Stimulated activated CD4-positive, alpha-beta T cell treated with anti-CD3 and anti-CD28 coated beads, Interleukin-12 subunit alpha, Interleukin-12 subunit beta, amount 100 ng/mL, for 24 hours (primary cell): ENCODE results near the gene TRIM25.

Source experiments
- DNase-seq, 2 experiments: peaks; one replicate each; pipeline ENCODE4 v3.0.0-alpha.2; 2020; ENCODE audit warnings: low read depth in 2 of 2

Gene TRIM25

GRCh38 chr17:56894859-56895455 lies 18.9 kb downstream of the TRIM25 start:
- no peak for DNase-seq

GRCh38 chr17:56893503-56893902 lies 20.3 kb downstream of the TRIM25 start:
- no peak for DNase-seq

GRCh38 chr17:56892333-56892732 lies 21.5 kb downstream of the TRIM25 start:
- no peak for DNase-seq

GRCh38 chr17:56891751-56892150 lies 22.1 kb downstream of the TRIM25 start:
- DNase-seq: peak in 1 of 2 experiments; percentile 45

GRCh38 chr17:56890906-56891674 lies 22.8 kb downstream of the TRIM25 start:
- DNase-seq: no peak

GRCh38 chr17:56890390-56890789 lies 23.5 kb downstream of the TRIM25 start:
- DNase-seq: no peak

GRCh38 chr17:56887552-56888467 lies 26.0 kb downstream of the TRIM25 start:
- DNase-seq: no peak

- no peak for DNase-seq
Measured at GRCh38 chr17:56887105-56887504, 26.7 kb downstream of the TRIM25 start.

GRCh38 chr17:56886288-56886731 lies 27.5 kb downstream of the TRIM25 start:
- no peak for DNase-seq

- DNase-seq: no peak
Measured at GRCh38 chr17:56885312-56885657, 28.6 kb downstream of the TRIM25 start.

- no peak for DNase-seq
Measured at GRCh38 chr17:56884483-56885311, 29.2 kb downstream of the TRIM25 start.

- no peak for DNase-seq
Measured at GRCh38 chr17:56883616-56884015, 30.2 kb downstream of the TRIM25 start.

- DNase-seq: no peak
Measured at GRCh38 chr17:56881685-56882295, 32.1 kb downstream of the TRIM25 start.

- DNase-seq: no peak
Measured at GRCh38 chr17:56880571-56880970, 33.3 kb downstream of the TRIM25 start.

GRCh38 chr17:56880133-56880532 lies 33.7 kb downstream of the TRIM25 start:
- no peak for DNase-seq

- no peak for DNase-seq
Measured at GRCh38 chr17:56879280-56879679, 34.6 kb downstream of the TRIM25 start.

- DNase-seq: no peak
Measured at GRCh38 chr17:56876766-56877179, 37.1 kb downstream of the TRIM25 start.

GRCh38 chr17:56870081-56870651 lies 43.7 kb downstream of the TRIM25 start:
- no peak for DNase-seq

GRCh38 chr17:56868716-56869115 lies 45.1 kb downstream of the TRIM25 start:
- DNase-seq: no peak

GRCh38 chr17:56867948-56868376 lies 45.9 kb downstream of the TRIM25 start:
- DNase-seq: no peak

GRCh38 chr17:56866496-56866895 lies 47.4 kb downstream of the TRIM25 start:
- DNase-seq: no peak
